Measurements from ENCODE around the gene NKAP. TPM values are rescaled to one million over a fixed set of nuclear protein-coding genes. Genes with fewer than 3 reads are reported as not detected.

Gene NKAP
- total and polyA plus RNA-seq, 9 of the 15 experiments (the other 6 are each of a cell fraction or from before 2014, with no cell fraction given): 3.1 to 8.3 (median 7.0) TPM

DNA sequence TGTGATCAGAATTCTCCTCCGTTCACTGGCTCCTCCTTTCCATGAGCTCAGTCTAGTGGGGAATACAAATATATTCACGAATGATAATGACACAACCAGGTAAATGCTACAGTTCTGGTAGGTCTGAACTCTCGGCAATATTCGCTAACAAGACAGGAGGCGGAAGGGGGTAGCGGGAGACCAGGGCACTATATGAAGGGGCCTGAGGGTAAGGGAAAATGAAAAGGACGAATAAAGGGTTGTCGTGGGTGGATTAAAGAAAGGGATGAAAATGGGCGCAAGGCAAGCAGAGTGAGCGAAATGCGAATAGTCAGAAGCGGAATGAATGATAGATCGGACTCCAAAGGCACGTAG, 743 bp downstream of the NKAP start:
- Histone ChIP-seq H3K4me3 (peak overlapping the region; percentile 89), H3K79me2 (ENCODE audit: control insufficient read depth, insufficient read depth, low read length) (peaks cover 21% of the 10 kb centered on the region), H3K4me2 (ENCODE audit: insufficient read depth, low read length) (peak overlapping the region; percentile 94), H3K9me1 (ENCODE audit: control insufficient read depth, insufficient read depth, low read length) (no peaks in the 10 kb centered on the region), H4K20me1 (replicated peaks; ENCODE audit: control insufficient read depth, insufficient read depth, low read length) (no peaks in the 10 kb centered on the region), H3K27me3 (ENCODE audit: control insufficient read depth in 2 of 2, insufficient read depth in 2 of 2, low read length in 2 of 2) (0 out of 5 replicates have a peak, but pooled peaks cover 0 to 2% of the 10 kb centered on the region in 2 experiments), H3K9me3 (replicated peaks; ENCODE audit: control insufficient read depth, insufficient read depth, low read depth, low read length) (no peaks in the 10 kb centered on the region), H3K4me1 (replicated peaks in 1 of 2; ENCODE audit: control insufficient read depth in 2 of 2, insufficient read depth in 2 of 2, low read length in 2 of 2) (peaks cover 3 to 9% of the 10 kb centered on the region in 2 experiments; a peak in 3 of 5 replicates), H3K27ac (ENCODE audit: extremely low read depth, low read depth, low read length) (peak overlapping the region; percentile 82), H3K36me3 (ENCODE audit: control insufficient read depth, insufficient read depth, low read length) (peaks cover under 1% of the 10 kb centered on the region; the same call in 2 of the 3 replicates), H3K9ac (ENCODE audit: insufficient read depth in 1 of 2, low read depth in 2 of 2, low read length in 2 of 2) (peak overlapping the region; percentile 88 to 96), H2AFZ (ENCODE audit: low read depth, low read length) (peak overlapping the region; percentile 99)
- ATAC-seq: peak; percentile 59
- POLR2A ChIA-PET: interaction anchor here (1.8 kb wide), 1 partner anchor 151 kb away, joined by 7 read pairs; the partner anchor contains the start of gene RPL39
- peak; percentile 27; the same call in 1 of the 2 replicates for TF ChIP-seq SMARCA5 (IDR thresholded peaks at IDR 0.05)
- no peak for TF ChIP-seq ZNF436 (CRISPR knock-in tag; IDR thresholded peaks at IDR 0.05)
- in situ Hi-C loops (cut with MboI): no loop called here
- no peak for FAIRE-seq
- peak in 2 of 4 experiments; percentile 11 to 20 for DNase-seq (ENCODE audit: extremely low read depth in 1 of 4, low spot score in 3 of 4)
- CTCF ChIA-PET (ENCODE audit: low intra/inter-chr PET ratio): no interaction called here
- WGBS (ENCODE audit: insufficient coverage, low coverage, missing lambda C conversion rate): 3% methylated on average over 12 of the region's 14 CpGs
- intact Hi-C loops (cut with micrococcal nuclease): loop anchor here (10.0 kb wide), 1 partner anchor 428 kb away; no protein-coding TSS in a partner anchor
- BruUV-seq (replicated peaks): no TSS peak

- H3K9ac ChIP-seq (ENCODE audit: insufficient read depth in 1 of 2, low read depth in 2 of 2, low read length in 2 of 2): peak overlapping the region; percentile 88 to 96
- H3K27me3 ChIP-seq (ENCODE audit: control insufficient read depth in 2 of 2, insufficient read depth in 2 of 2, low read length in 2 of 2): no peaks in the 10 kb centered on the region
- POLR2A ChIA-PET: interaction anchor here (1.8 kb wide), 1 partner anchor 151 kb away, joined by 7 read pairs; the partner anchor contains the start of gene RPL39
- peaks cover 3 to 9% of the 10 kb centered on the region in 2 experiments; a peak in 3 of 5 replicates for H3K4me1 ChIP-seq (replicated peaks in 1 of 2; ENCODE audit: control insufficient read depth in 2 of 2, insufficient read depth in 2 of 2, low read length in 2 of 2)
- no TSS peak for BruUV-seq (replicated peaks)
- DNase-seq (ENCODE audit: extremely low read depth in 1 of 4, low spot score in 3 of 4) (no peak), ATAC-seq (no peak), FAIRE-seq (no peak)
- no peaks in the 10 kb centered on the region for H3K9me1 ChIP-seq (ENCODE audit: control insufficient read depth, insufficient read depth, low read length)
- intact Hi-C loops (cut with micrococcal nuclease): loop anchor here (10.0 kb wide), 1 partner anchor 427 kb away; no protein-coding TSS in a partner anchor
- H3K27ac ChIP-seq (ENCODE audit: extremely low read depth, low read depth, low read length): peak overlapping the region; percentile 82
- peak overlapping the region; percentile 89 for H3K4me3 ChIP-seq
- peaks cover 4% of the 10 kb centered on the region; the same call in 2 of the 3 replicates for H3K36me3 ChIP-seq (ENCODE audit: control insufficient read depth, insufficient read depth, low read length)
- no peaks in the 10 kb centered on the region for H4K20me1 ChIP-seq (replicated peaks; ENCODE audit: control insufficient read depth, insufficient read depth, low read length)
- peak overlapping the region; percentile 94 for H3K4me2 ChIP-seq (ENCODE audit: insufficient read depth, low read length)
- H3K9me3 ChIP-seq (replicated peaks; ENCODE audit: control insufficient read depth, insufficient read depth, low read depth, low read length): no peaks in the 10 kb centered on the region
- H2AFZ ChIP-seq (ENCODE audit: low read depth, low read length): peak overlapping the region; percentile 99
- in situ Hi-C loops (cut with MboI): no loop called here
- H3K79me2 ChIP-seq (ENCODE audit: control insufficient read depth, insufficient read depth, low read length): peaks cover 21% of the 10 kb centered on the region
- CTCF ChIA-PET (ENCODE audit: low intra/inter-chr PET ratio): no interaction called here
- 14% methylated on average over 11 of the region's 13 CpGs for WGBS (ENCODE audit: insufficient coverage, low coverage, missing lambda C conversion rate)
- TF ChIP-seq, protein P1, sequence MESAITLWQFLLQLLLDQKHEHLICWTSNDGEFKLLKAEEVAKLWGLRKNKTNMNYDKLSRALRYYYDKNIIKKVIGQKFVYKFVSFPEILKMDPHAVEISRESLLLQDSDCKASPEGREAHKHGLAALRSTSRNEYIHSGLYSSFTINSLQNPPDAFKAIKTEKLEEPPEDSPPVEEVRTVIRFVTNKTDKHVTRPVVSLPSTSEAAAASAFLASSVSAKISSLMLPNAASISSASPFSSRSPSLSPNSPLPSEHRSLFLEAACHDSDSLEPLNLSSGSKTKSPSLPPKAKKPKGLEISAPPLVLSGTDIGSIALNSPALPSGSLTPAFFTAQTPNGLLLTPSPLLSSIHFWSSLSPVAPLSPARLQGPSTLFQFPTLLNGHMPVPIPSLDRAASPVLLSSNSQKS (CRISPR knock-in tag; IDR thresholded peaks at IDR 0.05): no peak
- TF ChIP-seq NKRF (IDR thresholded peaks at IDR 0.05; ENCODE audit: borderline replicate concordance) (no peak), ZNF507 (tag; conservative IDR thresholded peaks at IDR 0.05) (no peak), SRSF9 (IDR thresholded peaks at IDR 0.05; ENCODE audit: borderline replicate concordance, low read depth, low read length) (no peak), PML (IDR thresholded peaks at IDR 0.05; ENCODE audit: low read length) (no peak), RNF2 (IDR thresholded peaks at IDR 0.05) (no peak), ZNF174 (CRISPR knock-in tag; IDR thresholded peaks at IDR 0.05) (no peak)
- TF ChIP-seq, protein P2, sequence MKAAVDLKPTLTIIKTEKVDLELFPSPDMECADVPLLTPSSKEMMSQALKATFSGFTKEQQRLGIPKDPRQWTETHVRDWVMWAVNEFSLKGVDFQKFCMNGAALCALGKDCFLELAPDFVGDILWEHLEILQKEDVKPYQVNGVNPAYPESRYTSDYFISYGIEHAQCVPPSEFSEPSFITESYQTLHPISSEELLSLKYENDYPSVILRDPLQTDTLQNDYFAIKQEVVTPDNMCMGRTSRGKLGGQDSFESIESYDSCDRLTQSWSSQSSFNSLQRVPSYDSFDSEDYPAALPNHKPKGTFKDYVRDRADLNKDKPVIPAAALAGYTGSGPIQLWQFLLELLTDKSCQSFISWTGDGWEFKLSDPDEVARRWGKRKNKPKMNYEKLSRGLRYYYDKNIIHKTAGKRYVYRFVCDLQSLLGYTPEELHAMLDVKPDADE (conservative IDR thresholded peaks at IDR 0.05; ENCODE audit: control insufficient read depth, low read depth, low read length): no peak
These were observed 1.3 kb downstream of the NKAP start for GRCh38 chrX:119942173-119942819.
